Esophagus (tissue), 2 donors: ENCODE results near the gene LKAAEAR1. TPM values are rescaled to one million over a fixed set of nuclear protein-coding genes. Genes with fewer than 3 reads are reported as not detected.
"Not testable (repeated sequence)": the region's sequence is repeated elsewhere in the genome, so short reads cannot be mapped to it uniquely, and the experiment has no call there.

Experiments used
- H3K27ac ChIP-seq, 2 donors: one replicate each; pipeline ENCODE4 v1.5.1; 2013; ENCODE audit warnings: low read depth in 2 of 2, mild to moderate bottlenecking in 2 of 2, inconsistent platforms in 1 of 2, low read length in 1 of 2, moderate library complexity in 1 of 2
- H3K27me3 ChIP-seq, 2 donors: one replicate each; pipeline ENCODE4 v1.6.1; 2013; ENCODE audit warnings: low read length in 2 of 2, control low read depth in 1 of 2, mild to moderate bottlenecking in 1 of 2; ENCODE audit not compliant: insufficient read depth in 2 of 2, control insufficient read depth in 1 of 2
- H3K36me3 ChIP-seq, 2 donors: one replicate each; pipeline ENCODE4 v1.6.1; 2013; ENCODE audit warnings: low read length in 1 of 2; ENCODE audit not compliant: control insufficient read depth in 2 of 2, insufficient read depth in 2 of 2
- H3K4me1 ChIP-seq, 2 donors: one replicate each; pipeline ENCODE4 v1.6.1; 2013; ENCODE audit warnings: low read length in 1 of 2; ENCODE audit not compliant: control insufficient read depth in 2 of 2, insufficient read depth in 2 of 2
- H3K4me3 ChIP-seq, 2 donors: one replicate each; pipeline ENCODE4 v1.5.1; 2013; ENCODE audit warnings: low read length in 2 of 2, mild to moderate bottlenecking in 2 of 2, low read depth in 1 of 2, moderate library complexity in 1 of 2
- H3K9me3 ChIP-seq, 2 donors: one replicate each; pipeline ENCODE4 v1.6.1; 2013; ENCODE audit warnings: mild to moderate bottlenecking in 2 of 2, low read depth in 1 of 2, low read length in 1 of 2, moderate library complexity in 1 of 2; ENCODE audit not compliant: control insufficient read depth in 2 of 2, insufficient read depth in 1 of 2
- WGBS, 2 donors: extraction: QIAGEN DNeasy Blood & Tissue Kit; methylation state at CpG; one replicate each; pipeline ENCODE4 v1.1.7; 2013; 5-methylcytosine and 5-hydroxymethylcytosine counted together
- polyA plus RNA-seq, 2 donors: library from polyadenylated mRNA; stranded (reverse); fragments of 200-250 nt; gene quantifications; one replicate each; pipeline ENCODE4 v1.2.3, GENCODE V29; 2013
- donor health status: healthy with polysubstance abuse.
- donor health status: Bipolar disorder and iron deficiency.

LKAAEAR1 gene
- polyA plus RNA-seq, 2 donors, result 0.09 TPM; not detected in 1

GRCh38 chr20:64119301-64119680, 35.1 kb upstream of the LKAAEAR1 start:
- no peaks in the 10 kb centered on the region for H3K4me1 ChIP-seq
- no peaks in the 10 kb centered on the region for H3K9me3 ChIP-seq
- no peak overlapping the region for H3K4me3 ChIP-seq
- no peak overlapping the region for H3K27ac ChIP-seq
- no peaks in the 10 kb centered on the region for H3K27me3 ChIP-seq
- WGBS, 2 donors, result 76 to 80% methylated on average over 8 of the region's 8 CpGs
- H3K36me3 ChIP-seq, result no peaks in the 10 kb centered on the region

GRCh38 chr20:64117432-64117777, 33.2 kb upstream of the LKAAEAR1 start:
- H3K27ac ChIP-seq, H3K4me1 ChIP-seq, H3K27me3 ChIP-seq, H3K9me3 ChIP-seq, H3K4me3 ChIP-seq, H3K36me3 ChIP-seq: not testable (repeated sequence)
- WGBS, 2 donors, result 60 to 89% methylated on average over 3 to 5 of the region's 6 CpGs

- no peak overlapping the region for H3K27ac ChIP-seq
- 77 to 82% methylated on average over 17 of the region's 17 CpGs for WGBS, 2 donors
Measured at GRCh38 chr20:64116541-64117431, 32.6 kb upstream of the LKAAEAR1 start.

GRCh38 chr20:64116016-64116415, 31.8 kb upstream of the LKAAEAR1 start:
- 69 to 77% methylated on average over 21 of the region's 21 CpGs for WGBS, 2 donors
- Histone ChIP-seq H3K4me3 (no peak overlapping the region), H3K27ac (no peak overlapping the region), H3K36me3 (no peaks in the 10 kb centered on the region), H3K27me3 (no peaks in the 10 kb centered on the region), H3K9me3 (no peaks in the 10 kb centered on the region), H3K4me1 (no peaks in the 10 kb centered on the region)

More at GRCh38 chr20:64116541-64117431, 32.6 kb upstream of the LKAAEAR1 start:
- Histone ChIP-seq H3K27me3 (no peaks in the 10 kb centered on the region), H3K4me1 (no peaks in the 10 kb centered on the region), H3K36me3 (no peaks in the 10 kb centered on the region), H3K4me3 (no peak overlapping the region), H3K9me3 (no peaks in the 10 kb centered on the region)

- Histone ChIP-seq H3K9me3 (no peaks in the 10 kb centered on the region), H3K27me3 (no peaks in the 10 kb centered on the region), H3K4me3 (no peak overlapping the region)
Measured at GRCh38 chr20:64115171-64115911, 31.1 kb upstream of the LKAAEAR1 start.

GRCh38 chr20:64114356-64114971, 30.3 kb upstream of the LKAAEAR1 start:
- H3K27me3 ChIP-seq, result no peaks in the 10 kb centered on the region
- no peaks in the 10 kb centered on the region for H3K36me3 ChIP-seq
- H3K27ac ChIP-seq, result no peak overlapping the region
- H3K9me3 ChIP-seq, result no peaks in the 10 kb centered on the region
- WGBS, 2 donors, result 78% methylated on average over 14 of the region's 14 CpGs
- H3K4me1 ChIP-seq, result no peaks in the 10 kb centered on the region
- H3K4me3 ChIP-seq, result no peak overlapping the region

More at GRCh38 chr20:64115171-64115911, 31.1 kb upstream of the LKAAEAR1 start:
- no peak overlapping the region for H3K27ac ChIP-seq
- no peaks in the 10 kb centered on the region for H3K4me1 ChIP-seq
- WGBS, 2 donors, result 63 to 66% methylated on average over 14 of the region's 14 CpGs
- no peaks in the 10 kb centered on the region for H3K36me3 ChIP-seq

- Histone ChIP-seq H3K27me3 (no peaks in the 10 kb centered on the region), H3K9me3 (no peaks in the 10 kb centered on the region), H3K36me3 (no peaks in the 10 kb centered on the region), H3K4me1 (no peaks in the 10 kb centered on the region), H3K4me3 (no peak overlapping the region), H3K27ac (no peak overlapping the region)
- 71 to 73% methylated on average over 13 of the region's 13 CpGs for WGBS, 2 donors
Measured at GRCh38 chr20:64113796-64114355, 29.7 kb upstream of the LKAAEAR1 start.

GRCh38 chr20:64113444-64113775, 29.2 kb upstream of the LKAAEAR1 start:
- H3K4me1 ChIP-seq, result no peaks in the 10 kb centered on the region
- no peaks in the 10 kb centered on the region for H3K9me3 ChIP-seq
- peaks cover 0 to 2% of the 10 kb centered on the region in 2 donors for H3K27me3 ChIP-seq
- no peak overlapping the region for H3K4me3 ChIP-seq
- H3K36me3 ChIP-seq, result no peaks in the 10 kb centered on the region
- H3K27ac ChIP-seq, result no peak overlapping the region
- WGBS, 2 donors, result 60 to 71% methylated on average over 6 of the region's 6 CpGs

GRCh38 chr20:64112691-64113443, 28.7 kb upstream of the LKAAEAR1 start:
- H3K4me3 ChIP-seq, result no peak overlapping the region
- H3K27ac ChIP-seq, result no peak overlapping the region
- H3K36me3 ChIP-seq, result no peaks in the 10 kb centered on the region
- H3K9me3 ChIP-seq, result no peaks in the 10 kb centered on the region
- H3K27me3 ChIP-seq, result peaks cover 0 to 2% of the 10 kb centered on the region in 2 donors
- H3K4me1 ChIP-seq, result no peaks in the 10 kb centered on the region
- WGBS, 2 donors, result 76 to 81% methylated on average over 18 of the region's 18 CpGs
